ENCODE measurements around the gene CPLANE1.

DNA sequence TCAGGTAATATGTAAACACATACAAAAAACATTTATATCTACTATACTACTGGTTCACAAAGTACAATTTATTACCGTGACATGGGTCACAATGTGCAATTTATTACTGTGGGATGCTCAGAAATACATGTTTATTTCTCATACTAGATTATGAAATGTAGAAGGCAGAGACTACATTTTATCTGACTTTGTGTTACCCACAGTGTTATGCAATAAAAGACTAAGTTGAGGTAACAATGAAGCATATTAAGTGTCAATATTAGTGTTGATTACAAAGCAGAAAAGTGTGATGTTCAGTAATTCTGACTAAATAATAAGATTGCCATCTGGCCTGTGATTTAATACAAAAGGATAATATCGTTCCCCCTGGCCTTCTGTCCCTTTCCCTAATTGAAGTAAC lies 42.4 kb downstream of the CPLANE1 start:
- TF ChIP-seq CTCF (IDR thresholded peaks at IDR 0.05) = no peak
- TF ChIP-seq POLR2A (IDR thresholded peaks at IDR 0.05) = no peak

Measured in body of pancreas (tissue), 4 donors.